Dermis blood vessel endothelial cell (primary cell): ENCODE data around the gene OR6B3. TPM values are rescaled to one million over a fixed set of nuclear protein-coding genes. Genes with fewer than 3 reads are reported as not detected.
"Not testable (repeated sequence)": the region's sequence is repeated elsewhere in the genome, so short reads cannot be mapped to it uniquely, and the experiment has no call there.

Experiments
- DNase-seq: peaks from one replicate; pipeline ENCODE4 v3.0.0; 2010
- total RNA-seq: library from RNA; depleted of rRNA; stranded (reverse); fragments of >200 nt; gene quantifications from 2 replicates; pipeline ENCODE4 v1.2.3, GENCODE V29; 2014

Gene OR6B3
- not detected in 2 replicates for total RNA-seq

DNA sequence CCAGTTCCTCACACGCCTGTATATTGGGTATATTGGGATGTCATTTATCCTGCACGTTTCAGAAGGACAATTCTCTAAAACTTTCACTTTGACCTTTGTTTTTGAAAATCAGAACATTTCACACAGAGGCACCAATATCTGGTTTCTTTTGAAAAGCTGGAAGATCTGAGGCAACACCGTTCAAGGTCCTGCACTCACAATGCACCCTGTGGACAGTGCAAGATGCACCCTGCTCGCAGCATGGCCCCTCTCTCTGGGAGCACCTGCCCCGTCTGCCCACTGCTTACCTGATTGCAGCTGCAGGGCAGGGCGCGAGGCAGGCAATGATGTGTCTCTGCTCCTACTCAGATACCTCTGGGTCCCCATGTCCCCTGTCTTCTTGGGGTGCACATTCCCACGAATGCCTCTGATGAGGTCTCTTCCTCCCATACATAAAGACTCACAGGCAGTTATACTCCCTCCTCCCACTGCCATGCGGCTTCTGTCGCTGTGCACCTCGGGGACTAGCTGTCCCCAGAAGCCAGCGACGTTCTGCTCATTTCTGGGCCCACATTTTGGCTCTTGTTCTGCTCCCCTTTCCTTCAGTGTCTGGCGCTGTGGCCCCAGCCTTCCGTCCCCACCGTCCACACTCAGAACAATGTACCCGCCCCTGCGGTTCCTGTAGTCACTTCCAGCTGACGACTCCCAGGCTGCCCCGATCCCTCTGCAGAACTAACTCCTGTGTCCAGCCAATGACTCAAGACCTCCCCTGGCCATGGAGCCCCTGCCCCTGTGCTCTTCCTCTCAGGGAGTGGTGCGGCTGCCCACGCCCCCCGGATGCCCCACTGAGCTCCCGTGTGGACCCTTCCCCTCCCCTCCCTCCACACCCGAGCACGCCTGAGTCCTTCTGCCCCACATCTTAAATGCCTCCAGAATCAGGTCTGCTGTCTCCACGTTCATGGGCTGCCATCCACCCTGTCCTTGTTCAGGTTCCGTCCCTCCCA lies at the start of gene OR6B3:
TSS of gene OR6B3 (minus strand) at position 349 of the 983 bp plus-strand sequence.
- no peak for DNase-seq

GRCh38 chr2:240098349-240098748 lies 45.0 kb upstream of the OR6B3 start:
- no peak for DNase-seq

GRCh38 chr2:240095556-240096523 lies 42.5 kb upstream of the OR6B3 start:
- no peak for DNase-seq

DNA sequence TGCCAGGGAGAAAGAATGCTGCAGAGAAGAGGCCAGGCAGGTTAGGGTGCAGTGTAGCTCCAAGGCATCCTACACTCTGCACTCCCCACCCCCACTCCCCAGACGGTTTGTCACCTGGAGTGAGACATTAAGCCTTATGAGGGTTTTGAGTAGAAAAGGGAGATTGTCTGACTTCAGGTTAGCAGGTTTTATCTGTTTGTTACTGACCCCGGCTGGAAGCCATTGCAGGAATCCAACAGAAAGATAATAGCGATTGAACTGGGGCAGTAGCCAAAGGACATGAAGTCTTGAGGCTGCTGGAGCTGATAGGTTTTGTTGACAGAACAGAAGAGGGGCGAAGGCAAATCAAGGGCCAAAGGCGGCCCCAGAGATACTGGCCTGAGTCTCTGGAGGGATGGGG lies 36.0 kb upstream of the OR6B3 start:
- no peak for DNase-seq

DNA sequence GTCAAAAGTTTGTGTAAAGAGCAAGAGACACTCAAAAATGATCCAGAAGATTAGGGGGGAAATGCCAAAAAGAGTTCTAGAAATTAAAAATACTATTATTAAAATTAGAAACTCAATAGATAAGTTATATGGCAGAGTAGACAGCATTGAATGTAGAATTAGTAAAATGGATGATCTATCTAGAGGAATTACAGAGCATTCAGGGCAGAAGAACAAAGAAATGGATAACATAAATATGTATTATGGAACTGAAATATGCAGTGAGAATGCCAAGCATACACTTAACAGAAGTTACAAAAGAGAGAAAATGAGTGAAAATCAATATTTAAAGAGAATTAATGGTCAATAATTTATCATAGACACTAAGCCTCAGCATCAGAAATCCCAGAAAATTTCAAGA lies 33.2 kb upstream of the OR6B3 start:
- DNase-seq: no peak

GRCh38 chr2:240078631-240079030 lies 25.3 kb upstream of the OR6B3 start:
- no peak for DNase-seq

DNA sequence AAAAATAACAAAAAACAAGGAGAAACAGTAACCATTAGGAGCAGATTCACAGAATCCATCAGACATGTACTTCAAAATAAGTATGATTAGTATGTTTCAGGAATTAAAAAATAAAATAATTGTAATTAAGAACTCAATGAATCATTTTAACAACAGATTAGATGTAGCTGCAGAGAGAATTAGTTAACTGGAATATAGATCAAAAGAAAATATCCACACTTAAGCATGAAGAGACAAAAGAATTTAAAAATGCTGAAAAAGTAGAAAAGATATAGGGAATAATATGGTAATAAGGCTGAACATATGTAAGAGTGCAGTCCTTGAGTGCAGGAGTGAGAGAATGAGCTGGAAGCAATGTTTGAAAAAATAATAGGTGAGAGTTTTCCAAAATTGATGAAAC lies 24.1 kb upstream of the OR6B3 start:
- no peak for DNase-seq

DNA sequence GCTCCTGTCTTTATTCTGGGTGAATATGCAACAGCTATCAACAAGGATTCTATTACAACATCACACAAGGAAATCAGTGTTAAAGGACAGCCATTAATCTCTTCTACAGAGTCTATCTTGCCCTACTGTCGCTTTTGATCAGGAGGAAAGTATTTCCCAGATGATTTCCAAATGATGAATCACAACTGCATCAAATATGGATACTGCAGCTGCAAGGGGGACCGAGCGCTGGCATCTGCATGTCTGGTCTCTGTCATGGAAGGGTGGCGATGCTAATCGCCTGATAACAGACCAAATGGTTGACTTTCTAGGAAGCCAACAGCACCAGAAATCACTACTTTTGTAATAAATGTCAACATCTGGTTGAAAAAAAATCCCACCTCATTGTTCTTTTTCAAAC lies 21.2 kb upstream of the OR6B3 start:
- no peak for DNase-seq

- DNase-seq: no peak
Measured at GRCh38 chr2:240070907-240071306, 17.6 kb upstream of the OR6B3 start.

DNA sequence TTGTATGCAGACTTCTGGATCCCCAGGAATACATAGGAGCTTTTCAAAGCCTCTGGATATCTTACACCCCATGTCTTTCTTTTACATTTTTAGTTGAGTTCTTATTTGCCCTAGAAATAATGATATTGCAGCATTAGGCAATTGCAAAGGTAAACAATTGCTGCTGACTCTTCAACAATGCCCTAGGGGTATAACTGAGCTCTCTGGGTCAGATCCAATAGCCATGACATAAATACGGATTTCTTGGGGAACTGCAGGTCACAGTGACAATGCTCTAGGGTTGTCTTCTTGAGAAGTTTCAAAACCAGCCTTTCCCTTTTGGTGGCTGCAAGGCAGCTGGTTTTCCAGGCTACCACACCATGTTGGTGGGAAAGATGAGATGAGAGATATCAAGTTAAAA lies 16.5 kb upstream of the OR6B3 start:
- no peak for DNase-seq

DNA sequence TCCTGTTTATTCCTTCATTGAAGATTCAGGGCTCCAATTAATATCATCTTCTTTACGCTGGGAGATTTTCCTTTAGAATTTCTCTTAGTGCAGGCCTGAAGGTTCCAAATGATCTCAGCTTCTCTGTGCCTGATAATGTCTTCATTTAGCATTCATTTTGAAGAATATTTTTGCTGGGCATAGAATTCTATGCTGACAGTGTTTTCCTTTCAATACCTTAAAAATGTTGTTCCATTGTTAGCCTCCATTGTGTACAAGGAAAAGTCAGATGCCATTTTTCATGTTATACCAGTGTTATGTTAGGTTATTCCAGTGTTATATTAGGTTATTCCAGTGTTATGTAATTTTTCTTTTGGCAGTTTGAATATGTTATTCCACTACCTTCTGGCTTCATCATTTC lies 14.9 kb upstream of the OR6B3 start:
- no peak for DNase-seq

- no peak for DNase-seq
Measured at GRCh38 chr2:240066489-240066888, 13.2 kb upstream of the OR6B3 start.

- DNase-seq: no peak
Measured at GRCh38 chr2:240064898-240065297, 11.6 kb upstream of the OR6B3 start.

DNA sequence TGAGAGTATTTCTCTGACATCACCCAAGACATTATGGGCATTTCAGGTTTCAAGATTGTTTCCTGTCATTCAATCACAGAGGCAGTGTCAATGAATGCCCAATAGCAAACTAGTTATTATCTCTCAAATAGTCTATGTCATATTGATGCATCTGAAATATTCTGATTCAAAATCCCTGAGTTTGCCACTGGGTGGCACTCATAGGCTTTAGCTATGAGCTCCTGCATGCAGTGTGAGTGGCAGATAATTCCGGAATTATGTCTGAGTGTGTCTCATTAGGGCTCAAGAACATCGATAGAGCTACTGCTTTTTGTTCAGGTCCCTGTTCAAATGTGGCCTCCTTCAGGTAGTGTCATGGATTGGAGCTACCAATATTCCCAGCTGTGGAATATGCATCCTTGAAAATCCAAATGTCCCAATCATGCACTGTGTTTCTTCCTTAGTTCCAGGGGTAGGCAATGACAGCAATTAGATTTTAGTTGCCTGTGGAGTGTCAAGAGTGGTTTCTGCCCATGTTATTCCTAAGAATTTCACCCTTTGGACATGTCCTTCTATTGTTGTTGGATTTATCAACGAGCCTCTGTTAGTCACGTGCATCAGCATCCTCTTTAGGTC lies 7.8 kb upstream of the OR6B3 start:
- peak; percentile 75 for DNase-seq

DNA sequence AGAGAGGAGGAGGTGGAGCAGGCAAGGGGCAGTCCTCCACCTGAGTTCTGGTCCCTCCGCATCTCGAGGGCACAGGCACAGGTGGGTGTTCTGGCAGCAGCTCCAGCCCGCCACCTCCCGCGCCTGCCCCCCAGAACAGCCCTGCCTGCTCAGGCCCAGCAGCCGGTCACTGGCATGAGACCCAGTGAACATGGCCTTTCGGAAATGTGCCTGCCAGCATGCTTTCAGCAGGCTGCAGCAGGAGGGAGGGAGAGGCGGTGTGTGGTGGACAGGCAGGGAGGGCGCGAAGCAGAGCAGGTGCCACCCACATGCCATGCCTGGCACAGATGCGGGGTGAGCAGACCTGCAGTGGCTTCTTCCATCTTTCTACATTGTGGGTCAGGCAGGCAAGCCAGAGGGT lies 3.4 kb upstream of the OR6B3 start:
- DNase-seq: no peak

DNA sequence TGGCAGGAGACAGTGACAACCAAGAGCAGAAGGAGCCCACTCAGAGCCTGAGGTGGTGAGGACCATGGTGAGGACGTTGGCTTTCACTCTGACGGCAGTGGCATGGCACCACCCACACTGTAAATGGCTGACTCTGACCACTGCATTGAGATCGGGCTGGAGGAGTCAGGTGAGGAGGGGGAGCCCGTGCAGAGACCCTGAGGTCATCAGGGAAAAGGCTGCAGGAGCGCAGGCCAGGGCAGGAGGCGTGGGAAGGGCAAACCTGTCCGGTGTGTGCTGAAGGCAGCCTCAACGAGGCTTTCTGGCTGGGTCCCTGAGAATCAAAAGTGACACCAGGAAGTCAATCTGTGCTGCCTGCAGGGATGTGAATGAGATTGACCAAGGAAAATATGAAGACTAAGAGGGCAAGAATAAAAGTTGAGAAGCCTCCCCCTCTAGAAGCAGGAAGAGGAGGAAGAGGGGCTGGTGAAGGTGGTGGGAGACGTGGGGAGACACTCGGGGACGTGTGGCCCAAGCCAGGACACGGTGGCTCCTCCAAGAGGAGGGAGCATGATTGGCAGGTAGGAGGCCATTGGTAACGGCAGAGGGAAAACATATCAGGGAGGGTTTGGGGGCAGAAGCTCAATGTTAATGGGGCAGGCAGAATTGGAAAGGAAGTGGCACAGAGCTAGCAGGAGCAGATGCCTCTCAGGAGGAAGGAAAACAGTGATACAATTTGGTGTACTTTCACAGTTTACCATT lies 2.0 kb upstream of the OR6B3 start:
- no peak for DNase-seq

DNA sequence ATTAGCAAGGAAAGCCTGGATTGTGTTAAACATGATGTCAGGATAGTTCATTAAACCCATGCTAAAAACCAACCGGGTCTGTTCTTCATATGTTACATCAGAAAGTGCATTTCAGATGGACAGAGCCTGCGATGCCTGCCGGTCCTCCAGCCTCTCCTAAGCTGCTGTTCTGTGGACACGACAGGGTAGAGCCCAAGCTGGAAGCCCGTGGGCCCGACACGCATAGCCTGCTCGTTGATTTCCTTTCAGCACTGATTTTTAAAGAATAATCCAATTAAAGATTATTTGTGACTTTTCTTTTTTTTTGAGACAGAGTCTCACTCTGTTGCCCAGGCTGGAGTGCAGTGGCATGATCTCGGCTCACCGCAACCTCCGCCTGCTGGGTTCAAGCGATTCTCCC lies 797 bp downstream of the OR6B3 start:
- DNase-seq: no peak

- no peak for DNase-seq
Measured at GRCh38 chr2:240051697-240052096, 1.6 kb downstream of the OR6B3 start.

DNA sequence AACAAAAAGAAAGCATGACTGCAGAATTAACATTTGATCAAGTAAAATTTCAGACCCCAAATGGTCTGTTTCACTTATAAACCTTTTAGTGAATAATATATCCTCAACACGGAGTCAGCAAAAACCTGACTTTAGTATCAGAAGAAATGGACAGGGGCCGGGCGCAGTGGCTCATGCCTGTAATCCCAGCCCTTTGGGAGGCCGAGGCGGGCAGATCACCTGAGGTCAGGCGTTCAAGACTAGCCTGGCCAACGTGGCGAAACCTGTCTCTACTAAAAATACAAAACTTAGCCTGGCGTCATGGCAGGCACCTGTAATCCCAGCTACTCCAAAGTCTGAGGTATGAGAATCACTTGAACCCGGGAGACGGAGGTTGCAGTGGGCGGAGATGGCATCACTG lies 3.0 kb downstream of the OR6B3 start:
- no peak for DNase-seq

- no peak for DNase-seq
Measured at GRCh38 chr2:240048237-240048636, 5.1 kb downstream of the OR6B3 start.

- no peak for DNase-seq
Measured at GRCh38 chr2:240045098-240045497, 8.2 kb downstream of the OR6B3 start.

DNA sequence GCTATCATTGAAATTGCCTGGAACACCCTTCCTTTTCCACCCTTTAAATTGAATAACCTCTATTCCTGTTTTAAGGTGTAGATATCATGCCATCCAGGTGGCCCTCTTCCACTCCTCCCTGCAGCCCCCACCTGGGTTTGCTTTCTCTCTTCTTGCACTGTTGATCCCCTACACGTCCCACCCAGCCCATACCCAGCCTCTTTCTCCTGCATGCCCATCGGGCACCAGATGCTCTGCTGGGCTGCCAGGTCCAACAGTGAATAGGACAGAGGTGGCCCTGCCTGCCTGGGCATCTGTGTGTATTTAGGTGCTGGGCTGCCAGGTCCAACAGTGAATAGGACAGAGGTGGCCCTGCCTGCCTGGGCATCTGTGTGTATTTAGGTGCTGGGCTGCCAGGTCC lies 9.2 kb downstream of the OR6B3 start:
- not testable (repeated sequence) for DNase-seq
